Measurements from ENCODE around the gene SIRPD. TPM values are rescaled to one million over a fixed set of nuclear protein-coding genes. Genes with fewer than 3 reads are reported as not detected.

SIRPD gene
- total and polyA plus RNA-seq, 2 of the 8 experiments (the other 6 are each of a cell fraction or from before 2014, with no cell fraction given), result not detected

DNA sequence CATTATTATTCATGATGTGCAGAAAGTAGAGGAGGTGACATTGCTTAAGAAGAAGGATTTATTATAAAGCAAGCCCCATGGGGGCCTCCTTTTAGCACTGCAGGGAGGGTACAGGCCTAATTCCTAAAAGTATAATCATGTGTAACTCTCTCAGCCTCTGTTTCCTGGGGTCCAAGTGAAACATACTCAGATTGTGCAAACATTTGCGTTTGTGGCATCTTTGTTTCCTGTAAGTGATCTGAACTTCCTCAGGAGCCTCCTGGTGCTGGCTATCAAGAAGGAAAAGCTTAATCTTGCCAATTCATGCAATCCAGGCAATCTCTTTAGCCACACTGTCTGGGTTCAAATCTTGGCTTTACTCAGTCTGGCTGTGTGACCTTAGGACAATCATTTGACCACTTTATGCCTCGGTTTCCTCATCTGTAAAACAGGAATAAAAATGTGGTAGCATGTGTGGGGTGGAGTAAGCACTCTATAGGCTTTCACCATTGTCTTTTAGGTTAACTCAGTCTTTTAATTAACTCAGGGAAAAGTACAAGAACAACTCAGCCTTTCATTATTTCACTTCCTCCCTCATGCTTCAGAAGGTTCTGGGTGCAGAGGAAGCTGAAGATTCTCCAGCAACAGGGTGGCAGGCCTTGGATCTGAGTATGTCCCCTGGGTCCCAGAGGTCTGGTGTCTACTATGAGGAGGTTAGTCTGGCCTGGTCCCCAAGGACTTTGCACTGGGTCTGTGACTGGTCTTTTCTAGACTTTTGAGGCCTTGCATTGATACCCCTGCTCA is 65.5 kb downstream of the SIRPD start:
- Histone ChIP-seq H3K23ac (ENCODE audit: insufficient read length) (no peak overlapping the region), H2BK12ac (ENCODE audit: low read depth, low read length) (no peak overlapping the region), H3K4me3 (ENCODE audit: extremely low read depth in 1 of 4, insufficient read depth in 2 of 4, low read depth in 3 of 4, low read length in 4 of 4) (no peak overlapping the region), H3K27ac (ENCODE audit: low read depth, low read length) (no peak overlapping the region), H3K27me3 (replicated peaks in 1 of 4; ENCODE audit: control insufficient read depth in 3 of 4, extremely low read depth in 1 of 4, insufficient read depth in 3 of 4, low read length in 3 of 4) (peaks cover 0 to 4% (median 1%) of the 10 kb centered on the region in 4 experiments; a peak in 2 of 7 replicates), H2BK20ac (ENCODE audit: low read length) (no peak overlapping the region), H3K4me2 (ENCODE audit: insufficient read depth in 1 of 2, low read depth in 2 of 2, low read length in 2 of 2) (no peak overlapping the region), H2AK5ac (ENCODE audit: low read depth, low read length) (no peak overlapping the region), H3K36me3 (ENCODE audit: control insufficient read depth in 2 of 4, insufficient read depth in 4 of 4, low read length in 3 of 4) (no peaks in the 10 kb centered on the region), H3K23me2 (ENCODE audit: low read depth, low read length) (no peaks in the 10 kb centered on the region), H3K79me2 (ENCODE audit: control insufficient read depth in 1 of 2, insufficient read depth in 2 of 2, low read length in 2 of 2) (no peaks in the 10 kb centered on the region), H2BK5ac (ENCODE audit: low read depth, low read length) (no peak overlapping the region), H3K14ac (ENCODE audit: insufficient read length) (no peak overlapping the region), H3K56ac (replicated peaks; ENCODE audit: insufficient read length, low read depth, low read length) (no peak overlapping the region), H3K4me1 (replicated peaks in 1 of 4; ENCODE audit: control insufficient read depth in 3 of 4, insufficient read depth in 4 of 4, low read length in 3 of 4) (no peaks in the 10 kb centered on the region), H4K8ac (ENCODE audit: extremely low read depth, insufficient read depth, low read length) (no peak overlapping the region), H3K79me1 (ENCODE audit: low read depth, low read length) (no peaks in the 10 kb centered on the region), H2AFZ (ENCODE audit: low read length) (no peak overlapping the region), H3K9ac (replicated peaks in 1 of 4; ENCODE audit: extremely low read depth in 1 of 4, low read depth in 3 of 4, low read length in 3 of 4) (no peak overlapping the region), H2BK15ac (ENCODE audit: low read length) (no peak overlapping the region), H3K4ac (replicated peaks; ENCODE audit: insufficient read length, low read depth, low read length) (no peak overlapping the region), H4K20me1 (replicated peaks in 1 of 2; ENCODE audit: control insufficient read depth in 1 of 2, insufficient read depth in 2 of 2, low read length in 2 of 2) (no peaks in the 10 kb centered on the region), H4K5ac (ENCODE audit: insufficient read length, low read depth, low read length) (no peak overlapping the region), H3K9me3 (ENCODE audit: insufficient read depth in 2 of 2, low read depth in 1 of 2, low read length in 1 of 2) (no peaks in the 10 kb centered on the region), H2BK120ac (replicated peaks; ENCODE audit: low read depth, low read length) (no peak overlapping the region), H3K18ac (ENCODE audit: extremely low read depth, low read length) (no peak overlapping the region), H4K91ac (replicated peaks; ENCODE audit: insufficient read length, low read length) (no peak overlapping the region)
- CTCF ChIA-PET (ENCODE audit: partially characterized antibody), result interaction anchor here (0.6 to 4.5 kb wide), 3 partner anchors 11 to 344 kb away, joined by 3 to 31 read pairs (median 4); no protein-coding TSS in a partner anchor
- 82% methylated on average over 2 of the region's 2 CpGs; no CpG with 5 or more reads in 1 of the 2 experiments for WGBS, 2 experiments (ENCODE audit: extremely low coverage in 1 of 2, insufficient coverage in 1 of 2, insufficient read length in 1 of 2, insufficient replicate concordance in 2 of 2, low coverage in 1 of 2, low lambda C conversion rate in 2 of 2, missing lambda C conversion rate in 1 of 2)
- DNase-seq (ENCODE audit: low read depth in 1 of 2, low spot score in 2 of 2) (no peak), FAIRE-seq (no peak)
- TF ChIP-seq SIN3A (conservative IDR thresholded peaks at IDR 0.05 in 1 of 2, IDR thresholded peaks at IDR 0.05 in 1 of 2; ENCODE audit: low read depth in 1 of 2, low read length in 2 of 2), result no peak
- TF ChIP-seq EP300 (IDR thresholded peaks at IDR 0.05; ENCODE audit: borderline replicate concordance in 1 of 2, low read depth in 2 of 2, low read length in 2 of 2), result no peak
- TF ChIP-seq HDAC6 (IDR thresholded peaks at IDR 0.05; ENCODE audit: low read depth, low read length), result no peak
- TF ChIP-seq E2F6 (IDR thresholded peaks at IDR 0.05), result no peak
- no peak for TF ChIP-seq GTF2F1 (IDR thresholded peaks at IDR 0.05; ENCODE audit: borderline replicate concordance, low read depth, low read length)
- no peak for TF ChIP-seq EGR1 (IDR thresholded peaks at IDR 0.05; ENCODE audit: borderline replicate concordance, low read depth, low read length)
- TF ChIP-seq TBP (IDR thresholded peaks at IDR 0.05; ENCODE audit: low read depth, low read length), result no peak
- POLR2A ChIA-PET (ENCODE audit: partially characterized antibody), result no interaction called here

Data from H1 (cell line).